Amniotic stem cell (primary cell): ENCODE results near the gene APC.
A peak's percentile ranks its signal among the peaks of the same experiment; 100 is the strongest.

Source experiments
- DNase-seq: peaks from one replicate; lab custom pipeline; 2025; lab: John Stamatoyannopoulos, UW

APC gene

DNA sequence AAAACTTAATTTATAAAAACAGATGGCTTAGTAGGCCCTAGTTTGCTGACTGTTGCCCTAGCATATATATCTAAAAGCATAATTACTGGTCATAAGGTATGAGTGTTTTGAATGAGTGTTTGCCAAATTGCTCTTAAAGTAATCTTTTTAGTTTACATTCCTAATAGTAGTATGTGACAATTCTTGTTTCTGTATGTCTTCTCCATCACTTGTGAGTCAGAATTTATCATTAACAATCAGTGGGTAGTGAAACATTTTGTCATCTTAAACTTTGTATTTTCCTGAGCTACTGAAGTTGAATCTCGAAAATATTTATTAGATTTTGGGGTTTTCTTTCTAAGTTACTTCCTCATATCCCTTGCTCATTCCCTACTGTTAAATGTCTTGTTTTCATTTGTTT, 49.6 kb downstream of the APC start:
- DNase-seq: no peak

- DNase-seq: no peak
Observed at GRCh38 chr5:112787896-112788295, 50.2 kb downstream of the APC start.

- no peak for DNase-seq
Observed at GRCh38 chr5:112793201-112793600, 55.5 kb downstream of the APC start.

- no peak for DNase-seq
Observed at GRCh38 chr5:112794410-112794809, 56.7 kb downstream of the APC start.

- DNase-seq: no peak
Observed at GRCh38 chr5:112795342-112795741, 57.7 kb downstream of the APC start.

DNA sequence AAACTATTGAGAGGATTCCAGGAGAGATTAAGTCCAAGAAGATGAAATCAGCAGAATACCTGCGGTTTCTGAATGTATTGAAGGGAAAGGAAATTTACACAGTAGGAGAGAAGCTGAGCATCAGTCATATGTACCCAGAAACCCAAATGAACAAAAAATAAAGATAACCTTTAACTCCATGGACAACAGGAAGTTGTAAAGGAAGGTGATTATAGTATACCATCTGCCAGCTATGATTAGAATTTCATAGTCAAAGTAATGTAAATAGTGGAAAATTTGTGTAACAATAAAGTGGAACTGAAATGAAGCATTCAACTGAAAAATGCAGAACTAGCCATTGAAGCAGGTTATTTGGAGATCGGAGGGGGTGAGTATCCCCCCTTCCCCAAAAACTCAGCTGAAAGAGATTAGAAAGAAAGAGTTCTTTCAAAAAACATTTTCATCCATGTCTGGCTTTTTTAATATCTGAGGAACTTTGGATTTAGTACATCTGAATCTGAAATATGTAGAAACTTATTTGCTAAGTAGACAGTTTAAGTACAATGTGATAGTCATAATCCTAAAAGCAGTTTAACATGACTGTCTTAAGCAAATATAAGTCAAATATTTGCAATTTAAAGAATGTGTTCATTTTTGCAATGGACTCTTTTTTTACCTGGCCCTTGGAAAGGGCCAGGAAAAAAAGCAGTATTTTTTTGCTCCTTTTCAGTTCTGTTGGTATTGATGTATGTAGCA, 58.4 kb downstream of the APC start:
- DNase-seq: no peak

GRCh38 chr5:112799661-112800060, 62.0 kb downstream of the APC start:
- no peak for DNase-seq

- DNase-seq: no peak
Observed at GRCh38 chr5:112800891-112801290, 63.2 kb downstream of the APC start.

DNA sequence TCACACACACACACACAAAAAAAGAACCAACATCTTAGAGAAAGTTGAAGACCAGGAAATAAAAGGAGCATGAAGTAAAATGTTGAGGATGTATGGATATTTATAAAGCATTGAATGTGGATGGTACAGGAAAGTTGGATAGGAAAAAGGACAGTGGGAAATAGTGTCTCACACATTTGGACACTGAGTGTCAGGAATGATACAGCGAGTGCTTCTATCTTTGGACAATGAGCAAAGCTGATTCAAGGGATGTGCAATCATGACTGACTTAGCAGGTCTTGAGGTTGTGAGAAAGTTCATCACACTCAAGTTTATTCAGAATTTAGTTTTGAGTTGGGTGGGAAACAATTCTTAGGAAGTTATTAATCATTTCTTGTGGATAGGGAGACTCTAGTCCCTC, 73.3 kb downstream of the APC start:
- no peak for DNase-seq

DNA sequence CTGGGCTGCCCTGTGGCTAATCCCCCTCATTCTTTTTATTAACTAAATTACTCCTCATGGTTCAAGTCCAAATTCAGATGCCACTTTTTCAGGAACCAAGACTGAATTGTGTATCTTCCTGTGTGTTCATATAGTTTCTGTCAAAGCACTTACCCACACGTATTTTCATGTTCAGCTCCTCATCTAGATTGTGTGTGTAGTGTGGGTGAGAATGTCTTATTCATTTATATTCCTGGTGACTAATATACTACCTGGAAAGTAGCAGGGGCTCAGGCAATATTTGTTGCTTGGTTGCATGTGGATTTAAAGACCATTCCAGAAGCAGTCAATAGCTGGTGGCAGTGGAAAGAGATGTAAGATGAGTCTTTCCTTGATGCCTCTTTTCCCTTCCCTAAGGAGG, 74.9 kb downstream of the APC start:
- DNase-seq: no peak

- no peak for DNase-seq
Observed at GRCh38 chr5:112820246-112820645, 82.6 kb downstream of the APC start.

GRCh38 chr5:112822456-112822855, 84.8 kb downstream of the APC start:
- no peak for DNase-seq

GRCh38 chr5:112823181-112823580, 85.5 kb downstream of the APC start:
- no peak for DNase-seq

DNA sequence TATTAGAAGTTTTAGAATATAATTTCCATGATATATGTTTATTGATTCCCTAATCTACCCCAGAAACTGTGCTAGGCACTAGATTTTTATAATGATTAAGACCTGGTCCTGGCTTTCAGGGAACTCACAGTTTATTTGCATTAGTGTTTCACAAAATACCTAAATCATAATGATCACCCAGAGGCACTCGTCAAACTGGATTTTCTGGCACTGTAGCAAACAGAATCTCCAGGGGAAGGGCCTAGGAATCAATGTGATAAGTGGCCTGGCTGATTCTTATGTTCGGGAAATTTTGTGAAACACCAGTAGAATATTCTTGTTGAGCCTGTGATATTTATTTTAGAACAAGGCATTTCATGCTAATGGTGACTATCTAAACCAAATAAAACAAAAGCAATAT, 86.0 kb downstream of the APC start:
- no peak for DNase-seq

DNA sequence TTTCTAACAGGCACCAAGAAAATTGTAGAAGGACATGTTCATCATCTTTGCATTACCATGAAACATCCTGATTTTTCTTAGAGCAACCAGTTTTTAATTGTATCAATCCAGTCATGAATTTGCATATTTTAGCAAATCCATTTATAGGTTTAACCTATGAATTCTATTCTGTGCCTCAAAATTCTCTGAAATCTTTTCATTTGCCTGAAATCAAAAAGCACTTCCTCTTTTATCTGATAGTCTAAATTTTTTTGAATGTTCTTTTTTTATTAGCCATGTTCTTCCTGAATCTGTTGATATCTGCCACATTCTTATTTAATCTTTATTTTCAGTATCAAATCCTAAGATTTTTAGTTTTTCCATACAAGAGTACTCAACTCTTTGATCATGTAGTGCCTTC, 86.5 kb downstream of the APC start:
- DNase-seq: no peak

- no peak for DNase-seq
Observed at GRCh38 chr5:112830378-112830777, 92.7 kb downstream of the APC start.

- no peak for DNase-seq
Observed at GRCh38 chr5:112833971-112834370, 96.3 kb downstream of the APC start.

GRCh38 chr5:112844489-112844888, 106.8 kb downstream of the APC start:
- DNase-seq: no peak

- DNase-seq: no peak
Observed at GRCh38 chr5:112846556-112846955, 108.9 kb downstream of the APC start.

DNA sequence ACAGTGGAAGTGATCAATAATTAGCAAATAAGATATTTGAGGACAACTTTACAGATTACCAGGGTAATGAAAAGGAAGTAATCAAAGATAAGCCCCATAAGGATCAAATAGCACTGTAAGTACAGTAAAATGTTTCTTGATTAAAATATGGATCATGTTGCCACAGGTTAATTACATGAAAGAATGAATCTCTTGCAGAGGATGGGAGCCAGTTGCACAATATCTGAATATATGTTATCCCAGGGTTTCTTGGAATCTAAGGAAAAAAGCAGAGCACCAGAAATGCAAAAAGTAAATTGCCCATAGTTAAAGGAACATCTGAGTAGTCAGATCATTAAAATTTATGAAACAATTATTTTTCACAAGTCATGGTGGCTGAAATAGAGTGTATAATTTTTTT, 109.6 kb downstream of the APC start:
- no peak for DNase-seq

DNA sequence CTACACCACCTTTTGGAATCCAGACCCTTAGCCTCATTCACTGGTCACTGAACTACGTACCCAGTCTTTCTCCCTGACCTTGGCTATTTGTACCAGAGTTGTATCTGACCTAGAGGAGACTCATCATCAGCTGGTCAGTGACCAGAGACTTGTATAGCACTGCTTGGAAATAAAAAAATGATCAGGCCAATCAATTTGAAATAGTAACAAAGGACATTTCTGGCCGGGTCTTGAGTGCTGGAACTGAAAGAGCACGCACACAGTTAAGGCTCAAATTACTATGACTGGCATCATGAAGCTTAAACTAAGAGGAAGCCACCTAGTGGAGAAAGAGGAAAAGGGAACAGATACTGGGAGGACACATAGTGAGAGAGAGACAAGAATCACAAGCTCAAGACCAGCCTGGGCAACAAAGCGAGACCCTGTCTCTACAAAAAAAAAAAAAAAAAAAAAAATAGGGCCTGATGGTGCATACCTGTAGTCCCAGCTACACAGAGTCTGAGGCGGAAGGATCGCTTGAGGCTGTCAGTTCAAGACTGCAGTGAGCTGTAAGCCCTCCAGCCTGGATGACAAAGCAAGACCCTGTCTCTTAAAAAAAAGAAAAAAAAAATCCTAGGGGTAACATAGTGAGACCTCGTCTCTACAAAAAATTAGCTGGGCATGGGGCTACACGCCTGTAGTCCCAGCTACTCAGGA, 110.6 kb downstream of the APC start:
- peak; percentile 56 for DNase-seq

DNA sequence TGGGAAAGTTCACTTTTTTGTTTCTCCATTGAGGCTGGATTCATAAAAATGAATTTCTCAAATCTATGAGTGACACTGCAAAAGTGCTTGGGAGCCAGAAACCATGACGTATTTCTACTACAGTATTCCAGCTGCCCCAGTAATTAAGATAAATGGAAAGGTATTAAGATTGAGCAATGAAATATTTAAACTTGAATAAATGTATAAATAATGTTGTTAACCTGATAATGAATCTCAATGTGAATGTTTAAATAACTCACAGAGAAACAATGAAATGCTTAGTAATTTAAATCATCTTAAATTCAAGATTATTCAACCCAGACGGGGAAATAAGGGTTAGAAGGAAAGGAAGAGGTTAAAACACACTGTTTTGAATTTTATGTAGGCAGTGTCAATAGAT, 112.2 kb downstream of the APC start:
- no peak for DNase-seq

DNA sequence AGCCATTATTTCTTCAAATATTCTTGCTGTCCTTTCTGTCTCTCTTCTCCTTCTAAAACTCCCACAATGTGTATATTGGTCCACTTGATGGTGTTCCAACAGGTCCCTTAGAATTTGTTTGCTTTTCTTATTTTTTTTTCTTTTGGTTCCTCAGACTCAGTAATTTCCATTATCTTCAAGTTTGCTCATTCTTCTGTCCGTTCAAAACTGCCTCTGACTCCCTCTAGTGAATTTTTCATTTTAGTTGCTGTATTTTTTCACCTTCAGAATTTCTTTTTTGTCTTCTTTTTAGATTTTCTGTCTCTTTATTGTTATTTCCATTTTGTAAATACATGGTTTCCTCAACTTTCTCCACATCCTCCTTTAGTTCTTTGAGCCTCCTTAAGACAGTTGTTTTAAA, 117.0 kb downstream of the APC start:
- DNase-seq: no peak

GRCh38 chr5:112857866-112858265, 120.2 kb downstream of the APC start:
- no peak for DNase-seq
